Measurements from ENCODE around the gene ARHGAP26.

DNA sequence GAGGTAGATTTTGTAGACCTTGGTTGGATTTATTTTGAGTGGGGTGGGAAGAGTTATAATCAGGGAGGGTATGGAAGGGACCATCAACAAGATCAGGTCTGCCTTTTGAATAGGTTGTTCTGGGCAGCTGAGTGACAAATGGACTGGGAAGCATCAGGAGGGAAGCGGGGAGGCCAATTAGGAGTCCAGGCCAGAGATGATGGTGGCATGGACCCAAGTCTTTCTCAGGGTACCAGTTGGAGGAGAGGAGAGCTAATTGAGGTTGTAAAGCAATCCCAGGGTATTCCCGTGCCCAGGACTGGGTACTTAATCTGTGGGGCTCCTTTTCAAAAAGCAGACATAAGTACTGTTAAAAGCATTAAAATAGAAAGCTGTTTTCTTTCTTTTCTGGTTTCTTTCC, 88.9 kb downstream of the ARHGAP26 start:
- no peak for TF ChIP-seq TCF7L2 (IDR thresholded peaks at IDR 0.05; ENCODE audit: low read depth, low read length)
- TF ChIP-seq, protein P1, sequence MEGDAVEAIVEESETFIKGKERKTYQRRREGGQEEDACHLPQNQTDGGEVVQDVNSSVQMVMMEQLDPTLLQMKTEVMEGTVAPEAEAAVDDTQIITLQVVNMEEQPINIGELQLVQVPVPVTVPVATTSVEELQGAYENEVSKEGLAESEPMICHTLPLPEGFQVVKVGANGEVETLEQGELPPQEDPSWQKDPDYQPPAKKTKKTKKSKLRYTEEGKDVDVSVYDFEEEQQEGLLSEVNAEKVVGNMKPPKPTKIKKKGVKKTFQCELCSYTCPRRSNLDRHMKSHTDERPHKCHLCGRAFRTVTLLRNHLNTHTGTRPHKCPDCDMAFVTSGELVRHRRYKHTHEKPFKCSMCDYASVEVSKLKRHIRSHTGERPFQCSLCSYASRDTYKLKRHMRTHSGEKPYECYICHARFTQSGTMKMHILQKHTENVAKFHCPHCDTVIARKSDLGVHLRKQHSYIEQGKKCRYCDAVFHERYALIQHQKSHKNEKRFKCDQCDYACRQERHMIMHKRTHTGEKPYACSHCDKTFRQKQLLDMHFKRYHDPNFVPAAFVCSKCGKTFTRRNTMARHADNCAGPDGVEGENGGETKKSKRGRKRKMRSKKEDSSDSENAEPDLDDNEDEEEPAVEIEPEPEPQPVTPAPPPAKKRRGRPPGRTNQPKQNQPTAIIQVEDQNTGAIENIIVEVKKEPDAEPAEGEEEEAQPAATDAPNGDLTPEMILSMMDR (IDR thresholded peaks at IDR 0.05) = no peak
- no peak for TF ChIP-seq POLR2AphosphoS5 (IDR thresholded peaks at IDR 0.05; ENCODE audit: low read depth, low read length)
- TF ChIP-seq, protein P2, sequence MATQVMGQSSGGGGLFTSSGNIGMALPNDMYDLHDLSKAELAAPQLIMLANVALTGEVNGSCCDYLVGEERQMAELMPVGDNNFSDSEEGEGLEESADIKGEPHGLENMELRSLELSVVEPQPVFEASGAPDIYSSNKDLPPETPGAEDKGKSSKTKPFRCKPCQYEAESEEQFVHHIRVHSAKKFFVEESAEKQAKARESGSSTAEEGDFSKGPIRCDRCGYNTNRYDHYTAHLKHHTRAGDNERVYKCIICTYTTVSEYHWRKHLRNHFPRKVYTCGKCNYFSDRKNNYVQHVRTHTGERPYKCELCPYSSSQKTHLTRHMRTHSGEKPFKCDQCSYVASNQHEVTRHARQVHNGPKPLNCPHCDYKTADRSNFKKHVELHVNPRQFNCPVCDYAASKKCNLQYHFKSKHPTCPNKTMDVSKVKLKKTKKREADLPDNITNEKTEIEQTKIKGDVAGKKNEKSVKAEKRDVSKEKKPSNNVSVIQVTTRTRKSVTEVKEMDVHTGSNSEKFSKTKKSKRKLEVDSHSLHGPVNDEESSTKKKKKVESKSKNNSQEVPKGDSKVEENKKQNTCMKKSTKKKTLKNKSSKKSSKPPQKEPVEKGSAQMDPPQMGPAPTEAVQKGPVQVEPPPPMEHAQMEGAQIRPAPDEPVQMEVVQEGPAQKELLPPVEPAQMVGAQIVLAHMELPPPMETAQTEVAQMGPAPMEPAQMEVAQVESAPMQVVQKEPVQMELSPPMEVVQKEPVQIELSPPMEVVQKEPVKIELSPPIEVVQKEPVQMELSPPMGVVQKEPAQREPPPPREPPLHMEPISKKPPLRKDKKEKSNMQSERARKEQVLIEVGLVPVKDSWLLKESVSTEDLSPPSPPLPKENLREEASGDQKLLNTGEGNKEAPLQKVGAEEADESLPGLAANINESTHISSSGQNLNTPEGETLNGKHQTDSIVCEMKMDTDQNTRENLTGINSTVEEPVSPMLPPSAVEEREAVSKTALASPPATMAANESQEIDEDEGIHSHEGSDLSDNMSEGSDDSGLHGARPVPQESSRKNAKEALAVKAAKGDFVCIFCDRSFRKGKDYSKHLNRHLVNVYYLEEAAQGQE (IDR thresholded peaks at IDR 0.05; ENCODE audit: insufficient read depth in 1 of 2, low read depth in 2 of 2, low read length in 1 of 2) = no peak
